Stimulated activated CD4-positive, alpha-beta T cell treated with anti-CD3 and anti-CD28 coated beads, Interleukin-4, amount 100 ng/mL, for 1 hour (primary cell): ENCODE measurements around the gene PLEKHB2.
"Not testable (repeated sequence)": the region's sequence is repeated elsewhere in the genome, so short reads cannot be mapped to it uniquely, and the experiment has no call there.

Experiments
- DNase-seq: peaks from one replicate; pipeline ENCODE4 v3.0.0-alpha.2; 2020

Gene PLEKHB2

DNA sequence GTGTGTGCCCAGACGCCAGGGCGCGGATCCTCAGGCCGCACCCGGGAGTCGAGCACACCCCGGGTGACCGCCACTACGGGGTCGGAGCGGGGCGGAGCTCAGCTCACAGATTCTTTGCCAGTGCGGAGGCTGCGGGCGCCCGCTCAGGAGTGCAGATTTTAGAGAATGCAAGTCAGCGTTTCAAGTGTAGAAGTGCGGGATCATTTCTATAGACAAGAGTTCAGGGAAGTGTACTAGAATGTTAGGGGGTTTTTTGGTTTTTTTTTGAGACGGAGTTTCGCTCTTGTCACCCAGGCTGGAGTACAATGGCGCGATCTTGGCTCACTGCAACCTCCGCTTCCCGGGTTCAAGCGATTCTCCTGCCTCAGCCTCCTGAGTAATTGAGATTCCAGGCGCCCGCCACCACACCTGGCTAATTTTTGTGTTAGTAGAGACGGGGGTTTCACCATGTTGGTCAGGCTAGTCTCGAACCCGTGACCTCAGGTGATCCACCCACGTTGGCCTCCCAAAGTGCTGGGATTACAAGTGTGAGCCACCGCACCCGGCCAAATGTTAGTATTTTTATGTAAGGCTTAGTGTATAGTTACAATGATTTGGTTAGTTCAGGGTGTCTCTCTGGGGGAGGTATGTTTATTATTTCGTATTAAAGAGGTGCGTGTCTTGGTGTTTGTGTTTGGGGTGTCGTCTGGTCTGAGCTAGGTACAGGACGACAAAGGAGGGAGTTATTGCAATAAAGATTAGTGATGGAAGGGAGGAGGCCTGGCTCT is 11.3 kb upstream of the PLEKHB2 start:
- DNase-seq, result peak; percentile 12

DNA sequence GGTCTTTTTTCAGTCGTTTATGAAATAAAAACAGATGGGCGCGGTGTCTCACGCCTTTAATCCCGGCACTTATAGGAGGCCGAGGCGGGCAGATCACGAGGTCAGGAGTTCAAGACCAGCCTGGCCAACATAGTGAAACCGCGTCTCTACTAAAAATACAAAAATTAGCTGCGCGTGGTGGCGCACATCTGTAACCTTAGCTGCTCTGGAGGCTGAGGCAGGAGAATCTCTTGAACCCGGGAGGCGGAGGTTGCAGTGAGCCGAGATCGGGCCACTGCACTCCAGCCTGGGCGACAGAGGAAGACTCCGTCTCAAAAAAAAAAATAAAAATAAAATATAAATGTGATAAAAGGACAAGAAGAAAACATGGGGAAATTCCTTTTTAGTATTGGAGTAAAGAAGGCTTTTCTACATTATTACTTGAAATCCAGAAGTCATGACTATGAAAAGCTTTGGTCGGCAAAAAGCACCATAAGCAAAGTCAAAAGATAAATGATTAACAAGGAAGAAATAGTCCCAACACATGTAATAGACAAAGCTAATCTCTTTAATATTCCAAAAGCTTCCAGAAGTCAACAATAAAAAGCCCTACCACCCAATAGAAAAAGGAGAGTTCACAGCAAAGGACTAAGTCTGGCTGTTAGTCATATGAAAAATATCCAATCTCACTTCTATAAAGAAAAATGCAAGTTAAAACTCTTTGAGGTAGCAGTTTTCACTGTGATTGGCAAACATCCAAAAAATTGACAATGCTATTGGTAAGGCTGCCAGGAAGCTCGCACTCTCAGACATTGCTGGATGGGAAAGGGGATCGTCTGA is 10.5 kb upstream of the PLEKHB2 start:
- DNase-seq, result no peak

DNA sequence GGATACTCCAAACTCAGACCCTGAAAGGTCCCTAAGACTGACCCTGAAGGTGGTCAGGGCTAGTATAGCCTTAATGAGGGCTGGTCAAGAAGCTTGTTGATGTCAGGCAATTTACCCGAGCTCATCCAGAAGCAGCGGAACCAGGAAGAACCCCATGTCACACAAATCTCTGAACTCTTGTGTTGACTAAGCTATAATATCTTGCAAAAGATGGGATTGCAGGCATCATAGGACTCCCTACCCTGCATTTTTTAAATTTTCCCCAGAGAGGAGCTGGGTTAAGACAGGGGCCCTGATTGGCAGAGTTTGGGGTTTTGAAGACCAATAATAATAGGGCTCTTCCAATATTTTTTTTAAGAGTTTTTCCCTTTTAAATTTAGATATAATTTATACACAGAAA is 2.0 kb upstream of the PLEKHB2 start:
- DNase-seq, result no peak

DNA sequence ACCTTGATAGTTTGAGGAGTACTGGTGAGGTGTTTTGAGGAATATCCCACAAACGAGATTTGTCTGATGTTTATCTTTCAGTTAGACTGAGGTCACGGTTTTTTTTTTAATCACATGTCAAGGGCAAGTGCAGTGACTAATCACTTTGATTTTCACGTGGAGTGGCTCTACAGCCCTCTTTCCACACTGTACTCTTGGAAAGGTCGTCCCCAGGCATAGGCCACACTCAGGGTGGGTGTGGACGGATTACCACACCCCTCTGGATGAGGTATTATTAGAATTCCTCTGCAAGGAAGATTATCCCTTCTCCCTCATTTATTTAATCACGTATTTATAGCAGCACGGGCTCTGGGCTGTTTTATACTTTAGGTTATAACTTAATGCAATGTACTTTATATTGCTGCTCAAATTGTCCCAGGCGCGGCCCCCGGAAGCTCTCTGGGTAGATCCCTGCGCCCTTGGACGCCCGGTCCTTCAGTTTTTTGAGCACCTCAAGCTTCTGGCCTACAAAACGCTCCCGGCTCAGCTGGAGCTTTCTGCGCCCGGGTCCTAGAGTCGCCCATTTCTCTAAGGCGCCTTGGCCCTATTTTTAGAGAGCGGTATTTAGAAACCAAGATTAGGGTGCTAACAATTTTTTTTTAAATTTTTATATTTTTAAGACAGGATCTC is 515 bp upstream of the PLEKHB2 start:
- DNase-seq, result peak; percentile 19

DNA sequence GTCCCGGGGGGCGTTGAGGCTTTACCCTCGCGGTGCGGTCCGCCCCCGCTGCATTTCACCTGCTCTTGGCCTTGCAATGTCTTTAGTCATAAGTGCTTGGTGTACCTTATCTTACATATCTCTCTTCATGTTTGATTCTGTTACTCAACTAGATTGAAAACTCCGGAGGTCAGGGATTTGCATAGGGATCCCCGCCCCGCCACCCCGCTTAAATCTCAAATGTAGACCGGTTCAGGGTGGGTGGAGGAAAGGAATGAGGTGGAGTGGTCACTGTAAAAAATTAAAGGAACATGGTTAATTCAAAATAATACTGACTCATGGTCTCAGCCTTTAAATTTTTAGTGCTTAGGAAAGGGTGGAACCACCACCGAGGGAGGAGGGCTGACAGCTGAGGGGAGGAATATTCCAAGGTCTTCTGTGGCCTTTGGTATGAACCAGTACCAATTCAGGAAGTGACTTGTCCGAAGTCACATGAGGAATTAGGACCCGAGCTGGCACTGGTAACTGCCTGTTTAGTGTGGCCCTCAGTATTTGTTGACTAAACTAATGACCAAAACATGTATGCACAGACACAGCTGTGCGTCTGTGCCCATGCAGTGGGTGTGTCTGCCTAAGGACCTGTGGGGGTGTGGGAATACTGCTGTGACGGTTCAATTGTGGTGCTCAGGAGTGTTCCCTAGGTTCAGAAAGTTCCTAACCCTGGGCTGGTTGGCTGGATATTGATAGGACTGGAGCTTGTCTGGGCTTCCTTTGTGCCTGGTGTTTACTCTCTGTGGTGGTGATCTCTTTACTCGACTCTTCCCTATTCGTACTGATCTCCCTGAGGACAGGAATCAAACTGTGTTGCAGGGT is 1.0 kb downstream of the PLEKHB2 start:
- DNase-seq, result peak; percentile 51

DNA sequence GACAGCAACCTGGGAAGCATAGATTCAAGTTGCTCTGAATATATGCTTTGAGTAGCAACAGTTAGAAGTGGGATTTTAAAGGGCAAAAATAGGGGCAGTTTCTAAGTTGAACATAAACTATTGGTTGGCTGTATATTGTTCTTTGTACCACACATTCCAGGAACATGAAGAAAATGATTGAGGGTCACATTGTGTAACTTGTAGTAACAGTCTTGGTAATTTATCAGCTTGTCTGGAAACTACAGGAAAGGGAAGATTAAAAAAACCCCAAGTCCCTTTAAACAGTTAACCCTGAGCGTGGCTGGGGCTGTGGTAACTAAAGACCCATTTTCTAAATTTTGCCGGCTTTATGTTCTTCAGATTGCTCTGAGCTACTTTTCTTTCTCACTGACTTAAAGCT is 7.4 kb downstream of the PLEKHB2 start:
- DNase-seq, result no peak

DNA sequence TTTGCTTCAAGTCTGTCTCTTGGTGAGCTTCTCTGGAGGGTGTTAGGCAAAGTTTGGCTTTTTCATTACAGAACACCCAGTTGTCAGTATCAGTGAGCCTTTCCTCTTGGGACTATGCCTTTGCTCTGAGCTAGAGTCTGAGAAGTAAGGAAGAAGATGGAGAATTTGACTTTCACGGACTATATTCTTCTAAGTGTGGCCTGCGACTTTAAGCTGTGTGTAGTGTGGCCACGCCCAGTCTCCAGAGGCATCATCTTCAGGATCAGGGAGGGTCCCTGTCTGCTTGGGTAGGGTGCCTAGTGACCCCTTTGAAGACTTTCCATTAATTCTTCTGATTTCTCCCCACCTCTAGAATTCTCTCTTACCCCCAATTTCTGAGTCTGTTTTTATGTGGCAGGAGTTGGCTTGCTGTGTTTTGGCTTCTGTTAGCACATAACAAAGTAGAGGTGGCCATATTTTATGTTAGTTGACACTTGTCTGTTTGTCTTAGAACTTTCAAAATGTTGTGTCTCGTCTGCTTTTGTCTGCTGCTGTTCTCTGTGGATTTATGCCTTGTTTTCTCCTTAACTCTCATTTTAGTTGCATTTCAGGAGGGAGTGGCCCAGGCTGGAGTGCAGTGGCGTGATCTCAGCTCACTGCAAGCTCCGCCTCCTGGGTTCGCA is 8.6 kb downstream of the PLEKHB2 start:
- DNase-seq, result no peak

DNA sequence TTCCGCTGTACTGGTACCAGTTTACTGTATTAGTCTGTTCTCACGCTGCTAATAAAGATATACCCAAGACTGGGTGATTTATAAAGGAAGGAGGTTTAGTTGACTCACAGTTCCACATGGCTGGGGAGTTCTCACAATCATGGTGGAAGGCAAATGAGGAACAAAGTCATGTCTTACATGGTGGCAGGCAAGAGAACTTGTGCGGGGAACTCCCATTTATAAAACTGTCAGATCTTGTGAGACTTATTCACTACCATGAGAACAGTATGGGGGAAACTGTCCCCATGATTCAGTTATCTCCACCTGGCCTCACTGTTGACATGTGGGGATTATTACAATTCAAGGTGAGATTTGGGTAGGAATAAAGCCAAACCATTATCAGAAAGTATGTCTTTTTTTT is 9.8 kb downstream of the PLEKHB2 start:
- DNase-seq, result not testable (repeated sequence)

DNA sequence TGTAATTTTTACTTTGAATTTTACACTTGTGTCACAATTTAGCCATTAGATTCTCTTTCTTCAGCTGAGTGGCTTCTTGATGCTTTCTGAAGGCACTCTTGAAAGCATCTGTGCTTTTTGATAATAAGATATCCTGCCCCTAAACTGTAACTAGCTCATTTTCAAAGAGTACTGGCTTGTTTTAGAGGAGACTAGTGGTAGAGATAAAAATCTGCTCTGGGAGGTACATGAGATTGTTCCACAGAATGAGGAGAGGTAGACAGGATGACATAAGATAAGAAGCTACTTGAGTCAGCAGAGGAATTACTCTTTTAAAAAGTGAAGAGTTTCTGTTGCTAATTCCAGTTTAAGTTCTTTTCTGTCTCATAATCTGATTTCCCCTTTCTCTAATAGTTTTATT is 10.6 kb downstream of the PLEKHB2 start:
- no peak for DNase-seq

DNA sequence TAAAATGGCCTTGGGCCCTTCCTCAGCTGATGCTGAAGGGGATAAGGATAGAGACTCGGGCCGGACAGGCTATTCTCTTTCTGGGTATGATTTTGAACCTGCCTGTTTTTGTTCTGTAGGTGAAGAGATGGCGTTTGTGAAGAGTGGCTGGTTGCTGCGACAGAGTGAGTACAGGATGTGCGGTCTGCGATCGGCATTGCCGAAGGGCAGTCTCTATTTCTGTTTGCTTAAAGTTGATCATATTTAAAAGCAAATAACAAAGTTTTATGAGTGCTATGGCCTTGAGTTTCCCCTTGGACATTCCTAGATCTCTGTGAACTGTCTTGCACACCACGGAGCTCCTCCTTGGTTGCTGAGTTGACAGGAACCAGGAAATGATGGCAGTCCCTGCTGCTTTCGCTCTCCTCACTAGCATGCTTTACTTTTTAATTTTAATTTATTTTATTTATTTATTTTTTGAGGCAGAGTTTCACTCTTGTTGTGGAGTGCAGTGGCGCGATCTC is 15.7 kb downstream of the PLEKHB2 start:
- DNase-seq, result no peak

DNA sequence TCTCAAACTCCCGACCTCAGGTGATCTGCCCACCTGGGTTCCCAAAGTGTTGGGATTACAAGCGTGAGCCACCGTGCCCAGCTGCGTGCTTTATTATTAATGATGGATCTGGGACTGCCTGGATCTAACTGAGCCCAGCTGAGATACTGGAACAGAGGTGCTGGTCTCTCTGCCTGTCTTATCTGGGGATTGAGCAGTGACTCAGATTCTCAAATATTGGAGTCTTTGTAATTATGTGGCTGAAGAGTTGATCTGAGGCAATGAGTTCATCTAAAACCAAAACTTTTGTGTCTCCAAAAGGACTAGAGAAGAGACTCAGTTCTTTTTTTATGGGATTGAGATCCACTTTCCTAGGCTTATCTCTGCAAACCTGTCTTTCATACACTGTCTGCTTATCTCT is 16.3 kb downstream of the PLEKHB2 start:
- DNase-seq, result no peak

DNA sequence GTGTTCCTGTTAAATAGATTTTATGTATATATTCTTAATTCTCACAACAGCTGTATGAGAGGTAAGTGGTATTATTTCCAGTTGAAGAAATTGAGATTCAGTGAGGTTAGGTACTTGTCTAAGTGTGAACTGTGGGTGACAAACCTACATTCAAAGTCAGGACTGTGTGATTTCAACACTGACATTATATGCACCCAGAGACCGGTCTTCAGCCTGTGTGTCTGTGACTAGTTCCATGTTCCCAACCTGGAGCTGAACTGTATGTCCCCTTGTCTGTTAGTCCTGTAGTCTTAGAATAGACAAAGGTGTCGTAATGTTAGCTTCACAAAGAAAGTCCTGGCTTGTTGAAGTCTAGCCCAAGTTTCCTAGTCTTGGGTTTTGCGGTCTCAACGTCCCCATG is 17.4 kb downstream of the PLEKHB2 start:
- DNase-seq, result no peak

DNA sequence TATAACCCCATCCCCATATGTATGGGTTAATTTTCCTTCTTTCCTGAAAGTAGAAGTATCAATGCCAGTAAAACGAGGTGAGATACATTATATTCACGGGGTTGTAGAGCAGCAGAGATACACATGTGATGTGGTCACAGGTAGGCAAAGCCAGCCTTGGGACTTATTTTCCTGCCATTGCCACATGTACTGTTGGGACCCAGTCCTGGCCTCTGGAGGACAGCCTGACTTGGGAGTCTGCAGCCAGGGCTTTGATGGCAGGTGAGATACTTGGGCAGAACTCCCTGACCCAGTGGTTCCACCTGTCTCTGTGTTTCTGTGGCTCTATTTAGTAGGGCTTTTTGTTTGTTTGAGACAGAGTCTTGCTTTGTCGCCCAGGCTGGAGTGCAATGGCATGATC is 18.1 kb downstream of the PLEKHB2 start:
- no peak for DNase-seq

DNA sequence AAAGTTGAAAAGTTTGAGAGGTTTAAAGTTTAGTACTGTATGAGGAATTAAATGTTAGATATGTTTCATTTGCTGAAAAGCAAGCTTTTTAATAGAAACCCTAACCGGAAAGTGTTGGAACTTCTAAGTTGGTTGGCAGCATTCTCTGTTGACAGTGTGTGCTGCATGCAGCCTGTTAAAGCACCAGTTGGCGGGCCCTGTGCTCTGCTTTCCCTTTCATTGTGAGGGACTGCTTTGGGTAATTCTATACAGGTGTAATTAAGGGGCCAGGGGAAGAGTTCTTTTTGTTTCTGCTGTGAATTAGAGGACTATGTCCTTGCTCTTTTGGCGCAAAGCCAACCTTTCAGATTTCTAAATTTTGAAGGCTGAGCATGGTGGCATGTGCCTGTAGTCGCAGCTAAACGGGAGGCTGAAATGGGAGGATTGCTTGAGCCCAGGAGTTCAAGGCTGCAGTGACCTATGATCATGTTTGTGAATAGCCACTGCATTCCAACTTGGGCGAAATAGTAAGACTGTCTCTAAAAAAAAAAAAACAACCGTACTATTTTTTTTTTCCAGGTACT is 20.1 kb downstream of the PLEKHB2 start:
- no peak for DNase-seq

DNA sequence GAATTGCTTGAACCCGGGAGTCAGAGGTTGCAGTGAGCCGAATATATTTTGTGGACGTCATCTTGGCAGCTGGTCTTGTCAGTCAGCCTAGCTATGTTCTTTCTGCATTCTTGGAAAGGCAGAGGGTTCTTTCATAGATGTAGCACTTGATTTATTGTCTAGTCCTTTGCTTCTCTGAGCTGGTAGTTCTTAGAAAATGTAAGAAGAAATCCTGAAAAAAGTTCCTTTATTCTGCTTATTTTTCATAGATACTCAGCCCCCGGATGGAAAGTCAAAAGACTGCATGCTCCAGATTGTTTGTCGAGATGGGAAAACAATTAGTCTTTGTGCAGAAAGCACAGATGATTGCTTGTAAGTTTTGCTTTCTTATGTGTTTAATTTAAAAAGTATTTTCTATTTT is 21.3 kb downstream of the PLEKHB2 start:
- no peak for DNase-seq

DNA sequence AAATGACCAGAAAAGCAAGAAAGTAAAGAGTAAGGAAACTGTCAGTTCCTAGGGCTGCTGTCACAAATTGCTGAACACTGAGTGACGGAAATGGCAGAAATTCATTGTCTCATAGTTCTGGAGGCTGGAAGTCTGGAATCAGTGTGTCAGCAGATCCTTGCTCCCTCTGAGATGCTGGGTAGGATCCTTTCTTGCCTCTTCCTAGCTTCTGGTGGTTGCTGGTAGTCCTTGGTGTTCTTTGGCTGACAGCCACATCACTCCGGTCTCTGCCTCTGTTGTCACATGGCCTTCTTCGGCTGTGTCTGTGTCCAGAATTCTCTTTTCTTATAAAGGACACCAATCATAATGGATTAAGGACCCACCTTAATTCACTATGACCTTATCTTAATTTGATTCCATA is 21.9 kb downstream of the PLEKHB2 start:
- no peak for DNase-seq

DNA sequence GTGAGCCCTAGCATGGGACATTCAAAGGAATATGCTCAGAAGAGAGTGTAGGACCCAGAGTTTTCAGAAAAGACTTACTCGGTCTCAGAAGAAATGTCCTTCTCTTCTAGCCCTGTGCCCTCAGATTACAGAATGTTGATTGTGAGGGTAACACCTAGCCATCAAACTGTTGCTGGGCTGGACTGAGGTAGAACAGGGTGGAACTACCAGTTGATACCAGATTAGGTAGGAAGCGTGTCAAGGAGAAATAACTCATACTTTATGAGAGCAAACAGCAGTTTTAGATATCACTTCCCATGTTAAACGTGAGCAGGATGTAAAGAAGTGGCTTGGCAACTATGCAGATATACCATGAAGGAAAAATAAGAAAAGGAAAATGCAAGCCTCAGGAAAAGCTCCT is 22.8 kb downstream of the PLEKHB2 start:
- DNase-seq, result no peak

DNA sequence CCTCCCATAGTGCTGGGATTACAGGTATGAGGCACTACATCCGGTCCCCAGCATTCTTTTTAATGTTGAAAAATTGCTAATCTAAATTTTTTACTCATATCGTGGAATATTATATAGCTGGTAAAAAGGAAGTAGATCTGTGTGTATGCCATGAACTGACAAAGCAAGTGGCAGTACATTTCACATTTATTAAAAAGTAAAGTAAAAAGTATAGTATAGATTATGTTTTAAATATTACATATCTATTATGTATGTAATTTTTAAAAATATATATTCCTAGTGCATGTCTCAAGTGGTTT is 25.1 kb downstream of the PLEKHB2 start:
- DNase-seq, result no peak

DNA sequence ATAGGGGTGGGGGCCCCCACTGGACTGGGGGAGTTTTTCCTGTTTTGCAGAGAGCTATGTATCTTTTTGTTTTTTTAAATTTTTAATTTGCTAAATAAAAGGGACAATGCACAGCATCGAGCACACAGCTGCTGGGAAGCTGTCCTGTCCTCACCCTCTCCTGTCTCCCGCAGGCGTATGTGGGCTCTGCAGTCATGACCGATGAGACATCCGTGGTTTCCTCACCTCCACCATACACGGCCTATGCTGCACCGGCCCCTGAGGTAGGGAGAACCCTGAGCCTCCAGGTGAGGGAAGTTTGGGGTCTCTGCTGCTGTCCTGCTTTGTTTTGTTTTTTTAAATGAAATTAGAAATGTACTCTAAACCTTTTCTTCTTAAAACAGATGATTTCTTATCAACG is 27.6 kb downstream of the PLEKHB2 start:
- DNase-seq, result no peak

DNA sequence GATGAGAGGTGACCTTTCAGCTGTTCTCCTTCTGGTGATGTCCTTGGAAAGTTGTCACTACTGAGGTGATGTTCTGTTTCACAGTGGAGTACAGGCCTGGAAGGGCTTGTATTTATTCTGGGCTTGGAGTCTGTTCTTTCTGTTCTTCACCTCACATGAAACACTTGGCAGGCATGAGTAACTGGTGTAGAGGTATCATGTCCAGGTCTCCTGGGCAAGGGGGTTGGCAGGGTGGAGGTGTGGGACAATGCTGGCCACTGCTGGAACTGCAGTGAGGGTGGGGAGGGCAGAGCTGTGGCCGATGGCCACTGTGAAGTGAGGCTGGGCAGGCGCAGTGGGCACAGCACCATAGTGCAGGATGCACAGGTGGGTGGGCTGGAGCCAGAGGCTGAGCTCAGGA is 35.4 kb downstream of the PLEKHB2 start:
- DNase-seq, result no peak

DNA sequence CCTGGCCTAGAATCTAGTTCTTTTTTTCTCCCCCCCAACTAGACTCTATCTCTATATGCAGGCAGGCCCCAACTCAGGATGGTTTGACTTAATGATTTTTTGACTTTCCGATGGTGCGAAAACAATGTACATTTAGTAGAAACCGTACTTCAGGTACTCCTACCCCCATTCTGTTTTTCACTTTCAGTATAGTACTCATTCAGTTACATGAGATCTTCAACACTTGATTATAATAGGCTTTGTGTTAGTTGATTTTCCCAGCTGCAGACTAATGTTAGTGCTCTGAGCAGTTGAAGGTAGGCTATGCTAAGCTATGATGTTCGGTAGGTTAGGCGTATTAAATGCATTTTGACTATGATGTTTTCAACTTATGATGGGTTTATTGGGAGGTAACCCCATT is 37.7 kb downstream of the PLEKHB2 start:
- DNase-seq, result no peak

DNA sequence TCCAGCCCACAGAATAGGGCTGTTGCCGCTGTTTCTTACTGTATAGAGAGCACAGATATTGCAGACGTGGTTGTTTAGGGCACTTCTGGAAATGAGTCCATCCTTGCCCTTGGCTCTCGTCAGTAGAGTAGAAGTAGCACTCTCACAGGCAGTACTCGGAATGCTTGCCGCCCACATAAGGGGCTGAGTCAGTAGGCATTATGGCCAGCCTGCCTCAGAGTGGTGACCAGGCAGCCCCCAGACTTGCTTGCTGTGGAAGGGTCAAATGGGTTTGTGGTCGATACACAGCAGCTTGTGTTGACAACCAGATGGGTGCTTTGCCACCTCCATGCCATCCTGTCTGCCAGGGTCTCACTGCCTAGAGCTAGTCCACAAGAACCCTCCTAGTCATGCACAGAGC is 38.7 kb downstream of the PLEKHB2 start:
- DNase-seq, result no peak
